ENCODE data around the gene CPA1. TPM values are rescaled to one million over a fixed set of nuclear protein-coding genes. Genes with fewer than 3 reads are reported as not detected.
A peak's percentile ranks its signal among the peaks of the same experiment; 100 is the strongest.

CPA1 gene
- polyA plus RNA-seq, 1 donor (not counting 4 experiments of a cell fraction or from before 2014, with no cell fraction given), result not detected

GRCh38 chr7:130430841-130431666, 50.8 kb downstream of the CPA1 start:
- H3K27ac ChIP-seq (ENCODE audit: control insufficient read depth, insufficient read depth, low read length), result no peak overlapping the region
- H3K9ac ChIP-seq (ENCODE audit: control insufficient read depth, extremely low read depth, insufficient read depth, low read length), result no peak overlapping the region
- no peak overlapping the region for H2AFZ ChIP-seq (ENCODE audit: control insufficient read depth, low read length)
- no peaks in the 10 kb centered on the region for H3K9me3 ChIP-seq (ENCODE audit: control insufficient read depth, low read depth, low read length)
- H3K4me2 ChIP-seq (ENCODE audit: control insufficient read depth, extremely low read depth, insufficient read depth, low read depth, low read length), result no peak overlapping the region
- no peak for DNase-seq (ENCODE audit: low read depth, low spot score)
- TF ChIP-seq CTCF (optimal IDR thresholded peaks at IDR 0.05 in 1 of 3, IDR thresholded peaks at IDR 0.05 in 1 of 3, conservative IDR thresholded peaks at IDR 0.05 in 1 of 3; ENCODE audit: extremely low read depth in 1 of 3, insufficient read depth in 2 of 3, low read length in 3 of 3) (no peak), EZH2 (IDR thresholded peaks at IDR 0.05; ENCODE audit: low read length) (no peak)
- no peaks in the 10 kb centered on the region for H4K20me1 ChIP-seq (ENCODE audit: control insufficient read depth, extremely low read depth, insufficient read depth, low read length)
- H3K27me3 ChIP-seq (ENCODE audit: control insufficient read depth, extremely low read depth, insufficient read depth, low read length), result no peaks in the 10 kb centered on the region
- dilution Hi-C loops (cut with MboI; ENCODE audit: extremely low pct_ligation_motif_present, low sequenced_read_pairs), result no loop called here
- H3K4me3 ChIP-seq (ENCODE audit: control insufficient read depth in 2 of 3, extremely low read depth in 1 of 3, insufficient read depth in 2 of 3, low read depth in 1 of 3, low read length in 3 of 3), result no peak overlapping the region
- no peaks in the 10 kb centered on the region for H3K36me3 ChIP-seq (ENCODE audit: control insufficient read depth in 2 of 2, extremely low read depth in 1 of 2, insufficient read depth in 2 of 2, low read length in 2 of 2)
- H3K9me1 ChIP-seq (ENCODE audit: control insufficient read depth, extremely low read depth, insufficient read depth, low read length), result no peaks in the 10 kb centered on the region
- H3K4me1 ChIP-seq (ENCODE audit: control insufficient read depth, extremely low read depth, insufficient read depth, low read length), result peaks cover 20% of the 10 kb centered on the region
- FAIRE-seq, result no peak
- H3K79me2 ChIP-seq (ENCODE audit: control insufficient read depth, insufficient read depth, low read length), result no peaks in the 10 kb centered on the region

- peak overlapping the region; percentile 22 for H3K4me2 ChIP-seq (ENCODE audit: control insufficient read depth, extremely low read depth, insufficient read depth, low read depth, low read length)
- DNase-seq (ENCODE audit: low read depth, low spot score), result no peak
- dilution Hi-C loops (cut with MboI; ENCODE audit: extremely low pct_ligation_motif_present, low sequenced_read_pairs), result no loop called here
Measured at GRCh38 chr7:130432886-130433285, 52.6 kb downstream of the CPA1 start.

More at GRCh38 chr7:130432886-130433285, 52.6 kb downstream of the CPA1 start:
- Histone ChIP-seq H3K36me3 (ENCODE audit: control insufficient read depth in 2 of 2, extremely low read depth in 1 of 2, insufficient read depth in 2 of 2, low read length in 2 of 2) (no peaks in the 10 kb centered on the region), H4K20me1 (ENCODE audit: control insufficient read depth, extremely low read depth, insufficient read depth, low read length) (no peaks in the 10 kb centered on the region), H3K4me1 (ENCODE audit: control insufficient read depth, extremely low read depth, insufficient read depth, low read length) (peaks cover 22% of the 10 kb centered on the region), H3K79me2 (ENCODE audit: control insufficient read depth, insufficient read depth, low read length) (no peaks in the 10 kb centered on the region), H3K27me3 (ENCODE audit: control insufficient read depth, extremely low read depth, insufficient read depth, low read length) (no peaks in the 10 kb centered on the region), H3K4me3 (ENCODE audit: control insufficient read depth in 2 of 3, extremely low read depth in 1 of 3, insufficient read depth in 2 of 3, low read depth in 1 of 3, low read length in 3 of 3) (no peak overlapping the region), H3K9me3 (ENCODE audit: control insufficient read depth, low read depth, low read length) (no peaks in the 10 kb centered on the region), H3K27ac (ENCODE audit: control insufficient read depth, insufficient read depth, low read length) (no peak overlapping the region), H2AFZ (ENCODE audit: control insufficient read depth, low read length) (no peak overlapping the region), H3K9me1 (ENCODE audit: control insufficient read depth, extremely low read depth, insufficient read depth, low read length) (no peaks in the 10 kb centered on the region), H3K9ac (ENCODE audit: control insufficient read depth, extremely low read depth, insufficient read depth, low read length) (no peak overlapping the region)
- peak; percentile 79 for FAIRE-seq
- no peak for TF ChIP-seq EZH2 (IDR thresholded peaks at IDR 0.05; ENCODE audit: low read length)
- TF ChIP-seq CTCF (optimal IDR thresholded peaks at IDR 0.05 in 1 of 3, IDR thresholded peaks at IDR 0.05 in 1 of 3, conservative IDR thresholded peaks at IDR 0.05 in 1 of 3; ENCODE audit: extremely low read depth in 1 of 3, insufficient read depth in 2 of 3, low read length in 3 of 3), result no peak
